WTC11 (cell line): ENCODE measurements around the gene C1QL2. TPM values are rescaled to one million over a fixed set of nuclear protein-coding genes. Genes with fewer than 3 reads are reported as not detected.

Source experiments
- ATAC-seq: fragments of 200-7000 bp; cut with Tn5 transposase; 2 replicates; pipeline ENCODE4 v1.10.0; 2021; ENCODE audit warnings: mild to moderate bottlenecking, moderate library complexity
- CTCF ChIA-PET: fragments of 300-600 bp; sonication (Branson Sonifier 250); formaldehyde crosslinking; loops from one replicate; lab custom pipeline; 2021; ENCODE audit warnings: antibody characterized with exemption; lab: Charles Lee
- POLR2A ChIA-PET: fragments of 350-600 bp; sonication (Branson Sonifier 250); formaldehyde crosslinking; loops from one replicate; lab custom pipeline; 2021; ENCODE audit warnings: antibody characterized with exemption; lab: Charles Lee
- DNase-seq: peaks from one replicate; pipeline ENCODE4 v3.0.0; 2021; ENCODE audit warnings: low spot score
- H3K27ac Mint-ChIP-seq: 2 replicates; pipeline ENCODE4 v1.8.0; 2021; ENCODE audit warnings: mixed read lengths
- H3K27me3 Mint-ChIP-seq: 2 replicates; pipeline ENCODE4 v1.8.0; 2021; ENCODE audit warnings: low read depth, mild to moderate bottlenecking, moderate library complexity, mixed read lengths
- H3K36me3 Mint-ChIP-seq: 2 replicates; pipeline ENCODE4 v1.8.0; 2021; ENCODE audit warnings: mixed read lengths
- H3K4me1 Mint-ChIP-seq: 2 replicates; pipeline ENCODE4 v1.8.0; 2022; ENCODE audit warnings: mixed read lengths
- H3K4me3 Mint-ChIP-seq: 2 replicates; pipeline ENCODE4 v1.8.0; 2021; ENCODE audit warnings: mild to moderate bottlenecking, moderate library complexity, mixed read lengths
- H3K9me3 Mint-ChIP-seq: 2 replicates; pipeline ENCODE4 v1.8.0; 2021; ENCODE audit warnings: mixed read lengths
- ESRRA ChIP-seq: sonication (generic); formaldehyde crosslinking; IDR thresholded peaks from 2 replicates; pipeline ENCODE4 v1.8.1; 2022; ENCODE audit warnings: mild to moderate bottlenecking, missing genetic modification reagents, borderline replicate concordance
- ETV6 ChIP-seq: sonication (generic); formaldehyde crosslinking; IDR thresholded peaks from 2 replicates; pipeline ENCODE4 v1.8.1; 2022; ENCODE audit warnings: mild to moderate bottlenecking, missing genetic modification reagents
- GTF2I ChIP-seq: fragments of 250-450 bp; sonication (Bioruptor Pico); conservative IDR thresholded peaks from 2 replicates; pipeline ENCODE4 v1.4.0; 2021; ENCODE audit warnings: mild to moderate bottlenecking
- HMGA2 ChIP-seq: fragments of 250-450 bp; sonication (Bioruptor Pico); IDR thresholded peaks from 2 replicates; pipeline ENCODE4 v1.4.0; 2021; ENCODE audit warnings: mild to moderate bottlenecking, moderate library complexity
- NFYB ChIP-seq: sonication (generic); formaldehyde crosslinking; conservative IDR thresholded peaks from 2 replicates; pipeline ENCODE4 v1.8.0; 2022; ENCODE audit warnings: low read depth, missing genetic modification reagents
- RELA ChIP-seq: sonication (generic); formaldehyde crosslinking; IDR thresholded peaks from 2 replicates; pipeline ENCODE4 v1.8.1; 2022; ENCODE audit warnings: missing genetic modification reagents, mild to moderate bottlenecking, borderline replicate concordance
- SMAD4 ChIP-seq: sonication (generic); formaldehyde crosslinking; IDR thresholded peaks from 2 replicates; pipeline ENCODE4 v1.8.0; 2022; ENCODE audit warnings: mild to moderate bottlenecking, missing genetic modification reagents
- ZBTB21 ChIP-seq: sonication (generic); formaldehyde crosslinking; IDR thresholded peaks from 2 replicates; pipeline ENCODE4 v1.8.1; 2023; ENCODE audit warnings: mild to moderate bottlenecking, missing genetic modification reagents, borderline replicate concordance
- ZNF121 ChIP-seq: sonication (generic); formaldehyde crosslinking; IDR thresholded peaks from 2 replicates; pipeline ENCODE4 v1.8.0; 2023; ENCODE audit warnings: missing genetic modification reagents
- ZNF263 ChIP-seq: sonication (generic); formaldehyde crosslinking; IDR thresholded peaks from 2 replicates; pipeline ENCODE4 v1.8.1; 2022; ENCODE audit warnings: low read depth, mild to moderate bottlenecking, moderate library complexity, missing genetic modification reagents
- ZNF396 ChIP-seq: fragments of 250-450 bp; sonication (Bioruptor Pico); IDR thresholded peaks from 2 replicates; pipeline ENCODE4 v1.8.0; 2021; ENCODE audit warnings: mild to moderate bottlenecking, moderate library complexity, borderline replicate concordance
- total RNA-seq: library from RNA; stranded (reverse); gene quantifications from 3 replicates; pipeline ENCODE4 v1.2.3, GENCODE V29; 2021
- TF ChIP-seq, protein P1 (sequence below): sonication (generic); formaldehyde crosslinking; IDR thresholded peaks from 2 replicates; pipeline ENCODE4 v1.8.1; 2023; ENCODE audit warnings: mild to moderate bottlenecking, missing genetic modification reagents, moderate library complexity
- TF ChIP-seq, protein P2 (sequence below): fragments of 250-450 bp; sonication (Bioruptor Pico); IDR thresholded peaks from 2 replicates; pipeline ENCODE4 v1.9.0; 2021; ENCODE audit warnings: mild to moderate bottlenecking, borderline replicate concordance
- TF ChIP-seq, protein P3 (sequence below): sonication (generic); formaldehyde crosslinking; IDR thresholded peaks from 2 replicates; pipeline ENCODE4 v1.8.0; 2023; ENCODE audit warnings: missing genetic modification reagents, mild to moderate bottlenecking, borderline replicate concordance

C1QL2 gene
- total RNA-seq, 1 experiment from 2014 or later: 1.0 TPM

DNA sequence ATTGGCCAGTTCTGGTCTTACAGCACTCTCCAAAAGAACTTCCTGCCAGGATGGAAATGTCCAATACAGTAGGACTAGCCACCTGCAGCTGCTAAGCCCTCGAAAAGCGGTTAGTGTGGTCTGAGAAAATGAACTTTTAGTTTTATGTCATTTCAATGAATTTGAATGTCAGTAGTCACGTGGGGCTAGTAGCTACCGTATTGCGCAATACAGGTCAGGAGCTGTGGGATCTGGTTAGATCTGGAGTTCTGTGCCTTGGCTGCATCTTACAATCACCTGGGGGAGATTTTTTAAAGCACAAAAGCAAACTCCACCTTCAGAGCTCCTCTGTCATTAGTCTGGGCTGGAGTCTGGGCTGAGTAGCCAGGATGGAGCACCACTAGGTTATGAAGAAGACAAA, 35.9 kb downstream of the C1QL2 start (continued):
- TF ChIP-seq HMGA2 (no peak), ZNF396 (CRISPR knock-in tag) (no peak), ZNF263 (CRISPR knock-in tag) (no peak), RELA (CRISPR knock-in tag) (no peak)
- TF ChIP-seq, protein P1, sequence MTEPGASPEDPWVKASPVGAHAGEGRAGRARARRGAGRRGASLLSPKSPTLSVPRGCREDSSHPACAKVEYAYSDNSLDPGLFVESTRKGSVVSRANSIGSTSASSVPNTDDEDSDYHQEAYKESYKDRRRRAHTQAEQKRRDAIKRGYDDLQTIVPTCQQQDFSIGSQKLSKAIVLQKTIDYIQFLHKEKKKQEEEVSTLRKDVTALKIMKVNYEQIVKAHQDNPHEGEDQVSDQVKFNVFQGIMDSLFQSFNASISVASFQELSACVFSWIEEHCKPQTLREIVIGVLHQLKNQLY: no peak
- TF ChIP-seq, protein P2, sequence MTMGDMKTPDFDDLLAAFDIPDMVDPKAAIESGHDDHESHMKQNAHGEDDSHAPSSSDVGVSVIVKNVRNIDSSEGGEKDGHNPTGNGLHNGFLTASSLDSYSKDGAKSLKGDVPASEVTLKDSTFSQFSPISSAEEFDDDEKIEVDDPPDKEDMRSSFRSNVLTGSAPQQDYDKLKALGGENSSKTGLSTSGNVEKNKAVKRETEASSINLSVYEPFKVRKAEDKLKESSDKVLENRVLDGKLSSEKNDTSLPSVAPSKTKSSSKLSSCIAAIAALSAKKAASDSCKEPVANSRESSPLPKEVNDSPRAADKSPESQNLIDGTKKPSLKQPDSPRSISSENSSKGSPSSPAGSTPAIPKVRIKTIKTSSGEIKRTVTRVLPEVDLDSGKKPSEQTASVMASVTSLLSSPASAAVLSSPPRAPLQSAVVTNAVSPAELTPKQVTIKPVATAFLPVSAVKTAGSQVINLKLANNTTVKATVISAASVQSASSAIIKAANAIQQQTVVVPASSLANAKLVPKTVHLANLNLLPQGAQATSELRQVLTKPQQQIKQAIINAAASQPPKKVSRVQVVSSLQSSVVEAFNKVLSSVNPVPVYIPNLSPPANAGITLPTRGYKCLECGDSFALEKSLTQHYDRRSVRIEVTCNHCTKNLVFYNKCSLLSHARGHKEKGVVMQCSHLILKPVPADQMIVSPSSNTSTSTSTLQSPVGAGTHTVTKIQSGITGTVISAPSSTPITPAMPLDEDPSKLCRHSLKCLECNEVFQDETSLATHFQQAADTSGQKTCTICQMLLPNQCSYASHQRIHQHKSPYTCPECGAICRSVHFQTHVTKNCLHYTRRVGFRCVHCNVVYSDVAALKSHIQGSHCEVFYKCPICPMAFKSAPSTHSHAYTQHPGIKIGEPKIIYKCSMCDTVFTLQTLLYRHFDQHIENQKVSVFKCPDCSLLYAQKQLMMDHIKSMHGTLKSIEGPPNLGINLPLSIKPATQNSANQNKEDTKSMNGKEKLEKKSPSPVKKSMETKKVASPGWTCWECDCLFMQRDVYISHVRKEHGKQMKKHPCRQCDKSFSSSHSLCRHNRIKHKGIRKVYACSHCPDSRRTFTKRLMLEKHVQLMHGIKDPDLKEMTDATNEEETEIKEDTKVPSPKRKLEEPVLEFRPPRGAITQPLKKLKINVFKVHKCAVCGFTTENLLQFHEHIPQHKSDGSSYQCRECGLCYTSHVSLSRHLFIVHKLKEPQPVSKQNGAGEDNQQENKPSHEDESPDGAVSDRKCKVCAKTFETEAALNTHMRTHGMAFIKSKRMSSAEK: no peak

DNA sequence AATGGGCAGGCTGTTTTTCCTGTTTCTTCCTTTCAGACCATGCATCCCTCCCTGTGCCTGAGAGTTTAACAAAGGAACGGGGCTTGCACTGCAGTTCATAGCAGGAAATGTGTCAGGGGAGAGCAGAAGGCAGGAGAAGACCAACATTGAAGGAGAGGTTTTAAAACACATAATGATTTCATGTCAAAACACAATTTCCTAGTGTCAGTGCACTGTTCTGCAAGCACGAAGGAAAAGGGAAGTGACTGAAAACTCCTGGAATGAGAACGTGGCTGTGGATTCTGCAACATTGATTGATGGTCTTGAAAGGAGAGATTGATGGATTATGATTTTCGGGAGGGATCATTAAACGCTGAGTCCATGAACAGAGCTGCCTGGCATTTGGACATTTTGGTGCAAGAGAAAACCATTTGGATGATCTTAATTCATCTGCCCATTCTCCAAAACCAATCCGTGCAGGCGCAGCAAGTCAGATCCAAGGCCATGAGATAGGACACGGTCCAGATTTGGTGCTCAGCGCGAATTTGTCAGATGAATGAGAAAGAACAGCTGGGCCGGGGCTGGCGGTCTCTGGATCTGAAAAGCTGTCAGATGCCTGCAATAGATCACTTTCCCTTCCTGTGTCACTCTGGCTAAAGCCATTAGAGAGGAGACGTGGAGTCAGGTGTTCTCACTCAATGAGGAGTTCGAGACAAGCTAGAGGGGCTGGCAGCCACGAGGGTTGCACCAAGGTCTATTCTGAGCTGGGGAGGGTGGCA, 38.4 kb downstream of the C1QL2 start:
- no peak for DNase-seq
- ATAC-seq: no peak
- Mint-ChIP-seq H3K36me3 (no peaks in the 10 kb centered on the region), H3K4me3 (no peak overlapping the region), H3K27me3 (peaks cover 45% of the 10 kb centered on the region), H3K9me3 (no peaks in the 10 kb centered on the region), H3K27ac (no peak overlapping the region)
- POLR2A ChIA-PET: no interaction called here
- CTCF ChIA-PET: no interaction called here
- no peak for TF ChIP-seq ETV6 (CRISPR knock-in tag)
- no peak for TF ChIP-seq ZNF121 (CRISPR knock-in tag)
- no peak for TF ChIP-seq ZNF263 (CRISPR knock-in tag)
- no peak for TF ChIP-seq NFYB (CRISPR knock-in tag)
- no peak for TF ChIP-seq ZBTB21 (CRISPR knock-in tag)
- TF ChIP-seq ESRRA (CRISPR knock-in tag): no peak
- TF ChIP-seq SMAD4 (CRISPR knock-in tag): no peak
- TF ChIP-seq, all 79 proteins: peak for 0
- peaks cover 58% of the 10 kb centered on the region for H3K4me1 Mint-ChIP-seq

DNA sequence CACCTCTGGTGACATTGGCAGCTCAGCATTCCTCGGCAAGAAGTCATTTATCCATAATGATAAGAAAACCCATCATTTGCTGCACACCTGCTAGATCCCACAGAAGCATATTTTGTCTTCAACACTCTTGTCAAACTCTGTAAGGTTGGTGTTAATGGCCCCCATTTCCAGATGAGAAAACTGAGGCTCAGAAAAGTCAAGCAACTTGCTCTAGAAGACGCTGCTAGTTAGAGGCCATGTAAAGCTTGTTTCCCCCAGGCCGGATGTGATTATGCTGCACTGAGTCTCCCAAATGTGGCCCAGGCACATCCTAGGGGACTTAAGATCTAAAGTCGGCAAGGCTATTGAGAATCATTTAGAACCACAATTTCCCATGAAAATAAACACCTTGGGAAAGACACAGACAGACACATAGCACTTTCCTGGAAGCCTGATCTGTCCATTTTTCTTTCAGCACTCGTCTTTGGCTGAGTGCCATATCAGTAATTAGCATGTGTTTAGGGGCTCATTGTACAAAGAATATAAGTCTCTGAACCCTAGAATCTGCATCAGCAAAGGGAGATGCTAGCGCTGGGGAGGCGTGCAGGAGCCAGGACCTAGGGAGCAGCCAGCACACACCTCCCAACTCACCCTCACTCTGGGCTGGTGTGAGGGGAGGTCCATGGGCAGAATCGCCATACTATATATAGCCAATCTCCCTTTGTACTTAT, 39.3 kb downstream of the C1QL2 start:
- H3K27me3 Mint-ChIP-seq: peaks cover 43% of the 10 kb centered on the region
- ChIA-PET POLR2A (no interaction called here), CTCF (interaction anchor here (1.2 kb wide), 1 partner anchor 172 kb away, joined by 3 read pairs; no protein-coding TSS in a partner anchor)
- H3K27ac Mint-ChIP-seq: no peak overlapping the region
- TF ChIP-seq ETV6 (CRISPR knock-in tag) (no peak), GTF2I (CRISPR knock-in tag) (0 out of 2 replicates have a peak, but pooled peaks have one; percentile 12), SMAD4 (CRISPR knock-in tag) (no peak)
- TF ChIP-seq, protein P3, sequence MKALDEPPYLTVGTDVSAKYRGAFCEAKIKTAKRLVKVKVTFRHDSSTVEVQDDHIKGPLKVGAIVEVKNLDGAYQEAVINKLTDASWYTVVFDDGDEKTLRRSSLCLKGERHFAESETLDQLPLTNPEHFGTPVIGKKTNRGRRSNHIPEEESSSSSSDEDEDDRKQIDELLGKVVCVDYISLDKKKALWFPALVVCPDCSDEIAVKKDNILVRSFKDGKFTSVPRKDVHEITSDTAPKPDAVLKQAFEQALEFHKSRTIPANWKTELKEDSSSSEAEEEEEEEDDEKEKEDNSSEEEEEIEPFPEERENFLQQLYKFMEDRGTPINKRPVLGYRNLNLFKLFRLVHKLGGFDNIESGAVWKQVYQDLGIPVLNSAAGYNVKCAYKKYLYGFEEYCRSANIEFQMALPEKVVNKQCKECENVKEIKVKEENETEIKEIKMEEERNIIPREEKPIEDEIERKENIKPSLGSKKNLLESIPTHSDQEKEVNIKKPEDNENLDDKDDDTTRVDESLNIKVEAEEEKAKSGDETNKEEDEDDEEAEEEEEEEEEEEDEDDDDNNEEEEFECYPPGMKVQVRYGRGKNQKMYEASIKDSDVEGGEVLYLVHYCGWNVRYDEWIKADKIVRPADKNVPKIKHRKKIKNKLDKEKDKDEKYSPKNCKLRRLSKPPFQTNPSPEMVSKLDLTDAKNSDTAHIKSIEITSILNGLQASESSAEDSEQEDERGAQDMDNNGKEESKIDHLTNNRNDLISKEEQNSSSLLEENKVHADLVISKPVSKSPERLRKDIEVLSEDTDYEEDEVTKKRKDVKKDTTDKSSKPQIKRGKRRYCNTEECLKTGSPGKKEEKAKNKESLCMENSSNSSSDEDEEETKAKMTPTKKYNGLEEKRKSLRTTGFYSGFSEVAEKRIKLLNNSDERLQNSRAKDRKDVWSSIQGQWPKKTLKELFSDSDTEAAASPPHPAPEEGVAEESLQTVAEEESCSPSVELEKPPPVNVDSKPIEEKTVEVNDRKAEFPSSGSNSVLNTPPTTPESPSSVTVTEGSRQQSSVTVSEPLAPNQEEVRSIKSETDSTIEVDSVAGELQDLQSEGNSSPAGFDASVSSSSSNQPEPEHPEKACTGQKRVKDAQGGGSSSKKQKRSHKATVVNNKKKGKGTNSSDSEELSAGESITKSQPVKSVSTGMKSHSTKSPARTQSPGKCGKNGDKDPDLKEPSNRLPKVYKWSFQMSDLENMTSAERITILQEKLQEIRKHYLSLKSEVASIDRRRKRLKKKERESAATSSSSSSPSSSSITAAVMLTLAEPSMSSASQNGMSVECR (CRISPR knock-in tag): no peak
- no peaks in the 10 kb centered on the region for H3K36me3 Mint-ChIP-seq
- no peaks in the 10 kb centered on the region for H3K9me3 Mint-ChIP-seq
- H3K4me1 Mint-ChIP-seq: peaks cover 63% of the 10 kb centered on the region
- ATAC-seq: peak; percentile 41
- no peak for DNase-seq
- H3K4me3 Mint-ChIP-seq: no peak overlapping the region
